ENCODE results near the gene DOCK9. TPM values are rescaled to one million over a fixed set of nuclear protein-coding genes. Genes with fewer than 3 reads are reported as not detected.

DOCK9 gene
- total RNA-seq, 2 donors from 2014 or later, result 107 to 117 TPM

- no peak overlapping the region for H3K27ac ChIP-seq
These were observed 17.0 kb upstream of the DOCK9 start for GRCh38 chr13:98994896-98995295.

GRCh38 chr13:98994080-98994479 lies 16.2 kb upstream of the DOCK9 start:
- no peak for DNase-seq (ENCODE audit: low spot score)
- intact Hi-C loops (cut with DNase I), result no loop called here
- no peak for TF ChIP-seq POLR2A (IDR thresholded peaks at IDR 0.05)
- TF ChIP-seq CTCF (IDR thresholded peaks at IDR 0.05), result no peak
- TF ChIP-seq POLR2AphosphoS5 (IDR thresholded peaks at IDR 0.05), result no peak

More at GRCh38 chr13:98994896-98995295, 17.0 kb upstream of the DOCK9 start:
- no peak overlapping the region for H3K4me3 ChIP-seq
- DNase-seq (ENCODE audit: low spot score), result no peak
- intact Hi-C loops (cut with DNase I), result no loop called here
- 88% methylated on average over 6 of the region's 6 CpGs for WGBS
- no peaks in the 10 kb centered on the region for H3K4me1 ChIP-seq (replicated peaks)
- H3K27me3 ChIP-seq (replicated peaks; ENCODE audit: insufficient read depth), result no peaks in the 10 kb centered on the region
- H3K36me3 ChIP-seq, result no peaks in the 10 kb centered on the region
- TF ChIP-seq POLR2A (IDR thresholded peaks at IDR 0.05) (no peak), CTCF (IDR thresholded peaks at IDR 0.05) (no peak), POLR2AphosphoS5 (IDR thresholded peaks at IDR 0.05) (no peak)
- H3K9me3 ChIP-seq, result no peaks in the 10 kb centered on the region

GRCh38 chr13:98992355-98992754 lies 14.5 kb upstream of the DOCK9 start:
- no peak for DNase-seq (ENCODE audit: low spot score)
- no peak for TF ChIP-seq POLR2A (IDR thresholded peaks at IDR 0.05)
- no peak for TF ChIP-seq POLR2AphosphoS5 (IDR thresholded peaks at IDR 0.05)
- TF ChIP-seq CTCF (IDR thresholded peaks at IDR 0.05), result no peak
- 78% methylated on average over 7 of the region's 7 CpGs for WGBS
- no peaks in the 10 kb centered on the region for H3K27me3 ChIP-seq (replicated peaks; ENCODE audit: insufficient read depth)
- H3K4me3 ChIP-seq, result no peak overlapping the region
- no peak overlapping the region for H3K27ac ChIP-seq
- no peaks in the 10 kb centered on the region for H3K4me1 ChIP-seq (replicated peaks)
- no peaks in the 10 kb centered on the region for H3K9me3 ChIP-seq
- H3K36me3 ChIP-seq, result no peaks in the 10 kb centered on the region
- intact Hi-C loops (cut with DNase I), result no loop called here

More at GRCh38 chr13:98994080-98994479, 16.2 kb upstream of the DOCK9 start:
- Histone ChIP-seq H3K27ac (no peak overlapping the region), H3K4me1 (replicated peaks) (no peaks in the 10 kb centered on the region), H3K36me3 (no peaks in the 10 kb centered on the region), H3K9me3 (no peaks in the 10 kb centered on the region), H3K27me3 (replicated peaks; ENCODE audit: insufficient read depth) (no peaks in the 10 kb centered on the region), H3K4me3 (no peak overlapping the region)
- WGBS, result 93% methylated on average over 2 of the region's 2 CpGs

- Histone ChIP-seq H3K36me3 (no peaks in the 10 kb centered on the region), H3K9me3 (no peaks in the 10 kb centered on the region), H3K4me1 (replicated peaks) (no peaks in the 10 kb centered on the region), H3K27me3 (replicated peaks; ENCODE audit: insufficient read depth) (no peaks in the 10 kb centered on the region), H3K27ac (no peak overlapping the region), H3K4me3 (no peak overlapping the region)
- intact Hi-C loops (cut with DNase I), result no loop called here
- WGBS, result 95% methylated on average over 3 of the region's 3 CpGs
- DNase-seq (ENCODE audit: low spot score), result no peak
- no peak for TF ChIP-seq POLR2A (IDR thresholded peaks at IDR 0.05)
These were observed 12.8 kb upstream of the DOCK9 start for GRCh38 chr13:98990701-98991100.

- DNase-seq (ENCODE audit: low spot score), result no peak
- Histone ChIP-seq H3K9me3 (no peaks in the 10 kb centered on the region), H3K4me3 (no peak overlapping the region), H3K27ac (no peak overlapping the region), H3K27me3 (replicated peaks; ENCODE audit: insufficient read depth) (no peaks in the 10 kb centered on the region), H3K36me3 (no peaks in the 10 kb centered on the region), H3K4me1 (replicated peaks) (no peaks in the 10 kb centered on the region)
- TF ChIP-seq POLR2AphosphoS5 (IDR thresholded peaks at IDR 0.05) (no peak), CTCF (IDR thresholded peaks at IDR 0.05) (no peak), POLR2A (IDR thresholded peaks at IDR 0.05) (no peak)
- 93% methylated on average over 4 of the region's 4 CpGs for WGBS
- intact Hi-C loops (cut with DNase I), result no loop called here
These were observed 11.8 kb upstream of the DOCK9 start for GRCh38 chr13:98989469-98990235.

All from prostate gland (tissue), 2 donors.